Ascending aorta (tissue), 2 donors: ENCODE measurements around the gene CCDC12. TPM values are rescaled to one million over a fixed set of nuclear protein-coding genes. Genes with fewer than 3 reads are reported as not detected.
A peak's percentile ranks its signal among the peaks of the same experiment; 100 is the strongest.

Source experiments
- DNase-seq, 2 donors: peaks; one replicate each; pipeline ENCODE4 v3.0.0-alpha.2; 2019; ENCODE audit warnings: low spot score in 2 of 2
- H3K27ac ChIP-seq, 2 donors: fragments of 200-600 bp; sonication (generic); one replicate each; pipeline ENCODE4 v1.5.1; 2016 to 2017; ENCODE audit warnings: mild to moderate bottlenecking in 1 of 2
- H3K27me3 ChIP-seq: fragments of 200-600 bp; sonication (generic); one replicate; pipeline ENCODE4 v1.5.1; 2017
- H3K36me3 ChIP-seq, 2 donors: fragments of 200-600 bp; sonication (generic); one replicate each; pipeline ENCODE4 v1.5.1; 2016
- H3K4me1 ChIP-seq, 2 donors: fragments of 200-600 bp; sonication (generic); one replicate each; pipeline ENCODE4 v1.5.1; 2016 to 2017; ENCODE audit warnings: mild to moderate bottlenecking in 1 of 2
- H3K4me3 ChIP-seq, 2 donors: fragments of 200-600 bp; sonication (generic); one replicate each; pipeline ENCODE4 v1.5.1; 2016 to 2017; ENCODE audit warnings: mild to moderate bottlenecking in 1 of 2
- H3K9me3 ChIP-seq, 2 donors: fragments of 200-600 bp; sonication (generic); one replicate each; pipeline ENCODE4 v1.5.1; 2016
- intact Hi-C: fragments of 100-400 bp; cut with DNase I; formaldehyde crosslinking; loops from one replicate; pipeline ENCODE4 v1.15.1; 2023
- total RNA-seq: library from RNA; depleted of rRNA; stranded (reverse); fragments of >200 nt; gene quantifications from one replicate; pipeline ENCODE4 v1.1.0, GENCODE V29; 2016
- TF ChIP-seq, protein P1 (sequence below), 3 experiments: fragments of 200-600 bp in 2 of 3; fragments of 450-650 bp in 1 of 3; sonication (generic) in 2 of 3; IDR thresholded peaks; one replicate each; pipeline ENCODE4 v1.5.1; 2016 to 2019; ENCODE audit warnings: antibody characterized with exemption in 3 of 3, mild to moderate bottlenecking in 1 of 3, moderate library complexity in 1 of 3

CCDC12 gene
- total RNA-seq, 1 donor from 2014 or later = 34.3 TPM

DNA sequence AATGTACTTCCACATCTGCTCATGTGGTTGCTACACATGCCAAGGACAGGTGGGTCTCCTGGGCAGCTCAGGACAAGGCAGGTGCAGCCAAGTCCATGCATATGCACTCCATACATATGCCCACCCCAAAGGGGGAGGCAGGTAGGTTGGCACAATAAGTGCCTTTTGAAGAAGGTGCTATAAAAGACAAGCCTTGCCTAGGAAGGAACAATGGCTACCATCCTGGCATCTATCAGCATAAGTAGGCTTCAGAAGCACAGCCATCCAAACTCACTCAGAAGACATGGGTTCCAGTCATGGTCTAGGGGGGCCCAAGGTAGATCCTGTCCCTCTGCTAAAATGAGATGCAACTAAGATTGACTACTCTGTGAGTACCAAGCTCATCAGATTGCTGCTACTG is 37.5 kb upstream of the CCDC12 start:
- H3K27ac ChIP-seq = no peak overlapping the region
- H3K9me3 ChIP-seq = no peaks in the 10 kb centered on the region
- peaks cover 33 to 50% of the 10 kb centered on the region in 2 donors for H3K36me3 ChIP-seq
- DNase-seq = no peak
- H3K4me1 ChIP-seq = peaks cover under 1 to 7% of the 10 kb centered on the region in 2 donors
- TF ChIP-seq, protein P1, sequence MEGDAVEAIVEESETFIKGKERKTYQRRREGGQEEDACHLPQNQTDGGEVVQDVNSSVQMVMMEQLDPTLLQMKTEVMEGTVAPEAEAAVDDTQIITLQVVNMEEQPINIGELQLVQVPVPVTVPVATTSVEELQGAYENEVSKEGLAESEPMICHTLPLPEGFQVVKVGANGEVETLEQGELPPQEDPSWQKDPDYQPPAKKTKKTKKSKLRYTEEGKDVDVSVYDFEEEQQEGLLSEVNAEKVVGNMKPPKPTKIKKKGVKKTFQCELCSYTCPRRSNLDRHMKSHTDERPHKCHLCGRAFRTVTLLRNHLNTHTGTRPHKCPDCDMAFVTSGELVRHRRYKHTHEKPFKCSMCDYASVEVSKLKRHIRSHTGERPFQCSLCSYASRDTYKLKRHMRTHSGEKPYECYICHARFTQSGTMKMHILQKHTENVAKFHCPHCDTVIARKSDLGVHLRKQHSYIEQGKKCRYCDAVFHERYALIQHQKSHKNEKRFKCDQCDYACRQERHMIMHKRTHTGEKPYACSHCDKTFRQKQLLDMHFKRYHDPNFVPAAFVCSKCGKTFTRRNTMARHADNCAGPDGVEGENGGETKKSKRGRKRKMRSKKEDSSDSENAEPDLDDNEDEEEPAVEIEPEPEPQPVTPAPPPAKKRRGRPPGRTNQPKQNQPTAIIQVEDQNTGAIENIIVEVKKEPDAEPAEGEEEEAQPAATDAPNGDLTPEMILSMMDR (IDR thresholded peaks at IDR 0.05) = no peak
- no peaks in the 10 kb centered on the region for H3K27me3 ChIP-seq
- intact Hi-C loops = no loop called here
- no peak overlapping the region for H3K4me3 ChIP-seq

DNA sequence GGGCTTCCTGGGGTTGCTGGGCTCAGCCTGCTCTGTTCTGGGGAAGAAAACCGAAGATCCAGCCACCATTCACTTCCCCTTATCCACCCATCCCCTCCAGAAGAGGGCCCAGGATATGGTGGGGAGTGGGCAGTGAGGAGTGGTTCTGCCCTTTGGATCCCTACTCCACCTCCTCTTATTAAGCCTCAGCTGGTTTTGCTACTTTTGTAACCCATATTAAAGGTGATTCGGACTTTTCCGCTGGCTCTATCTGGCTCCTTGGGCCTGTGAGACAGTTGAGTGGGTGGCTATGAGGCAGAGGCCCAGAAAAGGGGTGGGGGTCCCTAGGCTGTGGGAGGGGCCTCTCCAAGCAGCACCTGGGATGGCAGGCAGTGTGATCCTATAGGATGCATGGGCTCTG is 36.7 kb upstream of the CCDC12 start:
- no peak for DNase-seq
- TF ChIP-seq, protein P1 (IDR thresholded peaks at IDR 0.05) = no peak
- H3K27ac ChIP-seq = no peak overlapping the region
- H3K9me3 ChIP-seq = no peaks in the 10 kb centered on the region
- no peak overlapping the region for H3K4me3 ChIP-seq
- peaks cover 3 to 7% of the 10 kb centered on the region in 2 donors for H3K4me1 ChIP-seq
- H3K36me3 ChIP-seq = peaks cover 33 to 41% of the 10 kb centered on the region in 2 donors
- no peaks in the 10 kb centered on the region for H3K27me3 ChIP-seq
- intact Hi-C loops = no loop called here

DNA sequence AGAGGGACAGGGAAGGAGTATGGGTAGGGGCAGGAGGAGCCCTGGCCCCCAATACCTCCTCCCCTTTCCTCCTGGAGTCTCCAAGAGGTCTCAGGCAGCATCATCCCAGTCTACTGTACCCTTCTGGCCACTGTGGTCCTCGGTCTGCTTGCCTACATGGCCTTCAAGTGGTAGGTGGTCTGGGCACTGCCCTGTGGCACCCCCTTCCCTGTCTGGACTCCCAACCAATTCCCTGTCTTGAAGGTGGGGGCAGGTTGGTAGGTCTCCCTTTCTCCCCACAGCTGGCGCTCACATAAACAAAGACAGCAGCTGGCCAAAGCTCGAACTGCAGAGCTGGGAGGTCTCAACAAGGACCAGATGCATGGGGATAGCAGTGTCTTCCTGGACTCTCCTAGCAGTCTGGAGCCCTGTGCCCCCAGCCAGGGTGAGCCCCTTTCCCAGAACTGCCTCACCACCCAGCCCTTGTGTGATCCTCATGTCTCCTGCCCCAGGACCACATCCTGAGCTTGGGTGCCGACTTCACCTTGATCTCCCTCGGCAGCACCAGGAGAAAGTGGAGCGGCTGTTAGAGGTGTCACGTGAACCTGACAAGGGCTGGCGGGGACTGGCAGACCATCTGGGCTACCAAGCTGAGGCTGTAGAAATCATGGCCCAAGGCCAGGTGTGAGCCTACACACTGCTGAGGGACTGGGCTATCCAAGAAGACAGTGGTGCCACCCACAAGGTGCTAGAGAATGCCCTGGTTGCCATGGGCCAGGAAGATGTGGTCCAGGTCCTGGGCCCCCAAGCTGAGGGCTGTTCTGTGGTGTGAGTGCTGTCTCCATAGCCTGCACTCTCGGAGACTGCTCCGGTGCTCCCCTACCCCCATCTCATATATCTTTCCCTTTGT is 36.0 kb upstream of the CCDC12 start:
- Histone ChIP-seq H3K27me3 (no peaks in the 10 kb centered on the region), H3K9me3 (no peaks in the 10 kb centered on the region), H3K4me3 (no peak overlapping the region), H3K36me3 (peaks cover 27 to 35% of the 10 kb centered on the region in 2 donors), H3K4me1 (peaks cover 3 to 7% of the 10 kb centered on the region in 2 donors), H3K27ac (no peak overlapping the region)
- no peak for DNase-seq
- TF ChIP-seq, protein P1 (IDR thresholded peaks at IDR 0.05) = no peak
- intact Hi-C loops = no loop called here

- H3K27ac ChIP-seq = peak overlapping the region in 1 of 2 donors; percentile 23
- peaks cover 15 to 23% of the 10 kb centered on the region in 2 donors for H3K36me3 ChIP-seq
- H3K4me1 ChIP-seq = peaks cover 3 to 7% of the 10 kb centered on the region in 2 donors
- no peak overlapping the region for H3K4me3 ChIP-seq
- H3K9me3 ChIP-seq = no peaks in the 10 kb centered on the region
- H3K27me3 ChIP-seq = no peaks in the 10 kb centered on the region
- intact Hi-C loops = no loop called here
- TF ChIP-seq, protein P1 (IDR thresholded peaks at IDR 0.05) = no peak
- no peak for DNase-seq
Measured at GRCh38 chr3:47011371-47011770, 34.8 kb upstream of the CCDC12 start.

DNA sequence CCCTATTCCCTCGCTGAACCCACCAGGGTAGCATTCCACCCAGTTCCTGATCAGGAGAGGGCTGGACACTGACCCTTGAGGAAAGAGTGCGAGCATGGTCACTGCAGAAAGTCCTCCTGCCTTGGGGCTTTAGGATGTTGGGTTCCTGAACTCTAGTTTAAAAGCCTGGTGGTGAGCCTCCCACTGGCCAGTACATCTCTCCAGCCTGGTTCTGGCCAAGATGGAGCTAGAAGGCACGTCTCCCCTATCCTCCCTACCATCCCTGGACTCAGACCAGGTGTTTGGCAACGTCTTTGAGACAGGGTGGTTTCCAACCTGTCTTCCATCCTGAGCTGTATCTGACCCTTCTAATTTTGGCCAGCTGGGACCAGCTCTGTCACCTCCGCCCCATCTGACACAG is 34.4 kb upstream of the CCDC12 start:
- peaks cover 3 to 7% of the 10 kb centered on the region in 2 donors for H3K4me1 ChIP-seq
- H3K9me3 ChIP-seq = no peaks in the 10 kb centered on the region
- H3K27me3 ChIP-seq = no peaks in the 10 kb centered on the region
- H3K27ac ChIP-seq = no peak overlapping the region
- no peak overlapping the region for H3K4me3 ChIP-seq
- peaks cover 11 to 23% of the 10 kb centered on the region in 2 donors for H3K36me3 ChIP-seq
- TF ChIP-seq, protein P1 (IDR thresholded peaks at IDR 0.05) = no peak
- no peak for DNase-seq
- intact Hi-C loops = no loop called here
